Measurements from ENCODE around the gene TBX6.

DNA sequence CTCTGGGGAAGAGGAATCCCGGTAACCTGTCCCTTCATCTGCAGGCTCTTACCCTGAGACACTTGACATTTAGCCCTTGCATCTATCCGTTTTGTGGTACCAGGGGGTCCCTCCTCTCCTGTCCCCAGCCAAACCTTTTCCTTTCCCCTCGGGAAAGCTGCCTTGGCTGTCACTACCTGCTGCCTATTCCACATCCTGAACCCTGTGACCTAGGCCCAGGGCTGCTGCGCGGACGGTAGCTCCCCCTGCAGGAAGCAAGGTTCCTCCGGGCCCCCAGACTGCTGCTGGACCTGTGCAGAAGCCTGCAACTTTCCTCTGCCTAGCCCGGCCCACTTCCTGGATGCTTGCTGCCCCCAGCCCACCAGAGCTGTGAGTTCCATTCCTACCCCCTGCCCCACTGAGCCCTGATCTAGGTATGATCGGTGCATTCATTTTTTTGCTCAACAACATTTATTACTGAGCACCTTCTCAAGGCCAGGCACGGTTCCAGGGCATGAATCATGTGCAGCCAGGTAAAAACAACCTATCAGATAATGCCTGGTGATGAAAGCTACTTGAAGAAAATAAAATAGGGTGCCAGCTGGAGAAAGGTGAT, 36.7 kb downstream of the TBX6 start:
- TF ChIP-seq, protein P1, sequence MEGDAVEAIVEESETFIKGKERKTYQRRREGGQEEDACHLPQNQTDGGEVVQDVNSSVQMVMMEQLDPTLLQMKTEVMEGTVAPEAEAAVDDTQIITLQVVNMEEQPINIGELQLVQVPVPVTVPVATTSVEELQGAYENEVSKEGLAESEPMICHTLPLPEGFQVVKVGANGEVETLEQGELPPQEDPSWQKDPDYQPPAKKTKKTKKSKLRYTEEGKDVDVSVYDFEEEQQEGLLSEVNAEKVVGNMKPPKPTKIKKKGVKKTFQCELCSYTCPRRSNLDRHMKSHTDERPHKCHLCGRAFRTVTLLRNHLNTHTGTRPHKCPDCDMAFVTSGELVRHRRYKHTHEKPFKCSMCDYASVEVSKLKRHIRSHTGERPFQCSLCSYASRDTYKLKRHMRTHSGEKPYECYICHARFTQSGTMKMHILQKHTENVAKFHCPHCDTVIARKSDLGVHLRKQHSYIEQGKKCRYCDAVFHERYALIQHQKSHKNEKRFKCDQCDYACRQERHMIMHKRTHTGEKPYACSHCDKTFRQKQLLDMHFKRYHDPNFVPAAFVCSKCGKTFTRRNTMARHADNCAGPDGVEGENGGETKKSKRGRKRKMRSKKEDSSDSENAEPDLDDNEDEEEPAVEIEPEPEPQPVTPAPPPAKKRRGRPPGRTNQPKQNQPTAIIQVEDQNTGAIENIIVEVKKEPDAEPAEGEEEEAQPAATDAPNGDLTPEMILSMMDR (IDR thresholded peaks at IDR 0.05), result peak; percentile 95
- TF ChIP-seq POLR2AphosphoS5 (IDR thresholded peaks at IDR 0.05; ENCODE audit: low read depth, low read length), result no peak
- TF ChIP-seq SIN3A (IDR thresholded peaks at IDR 0.05; ENCODE audit: borderline replicate concordance, insufficient read depth, low read depth, low read length), result no peak
- TF ChIP-seq, protein P2, sequence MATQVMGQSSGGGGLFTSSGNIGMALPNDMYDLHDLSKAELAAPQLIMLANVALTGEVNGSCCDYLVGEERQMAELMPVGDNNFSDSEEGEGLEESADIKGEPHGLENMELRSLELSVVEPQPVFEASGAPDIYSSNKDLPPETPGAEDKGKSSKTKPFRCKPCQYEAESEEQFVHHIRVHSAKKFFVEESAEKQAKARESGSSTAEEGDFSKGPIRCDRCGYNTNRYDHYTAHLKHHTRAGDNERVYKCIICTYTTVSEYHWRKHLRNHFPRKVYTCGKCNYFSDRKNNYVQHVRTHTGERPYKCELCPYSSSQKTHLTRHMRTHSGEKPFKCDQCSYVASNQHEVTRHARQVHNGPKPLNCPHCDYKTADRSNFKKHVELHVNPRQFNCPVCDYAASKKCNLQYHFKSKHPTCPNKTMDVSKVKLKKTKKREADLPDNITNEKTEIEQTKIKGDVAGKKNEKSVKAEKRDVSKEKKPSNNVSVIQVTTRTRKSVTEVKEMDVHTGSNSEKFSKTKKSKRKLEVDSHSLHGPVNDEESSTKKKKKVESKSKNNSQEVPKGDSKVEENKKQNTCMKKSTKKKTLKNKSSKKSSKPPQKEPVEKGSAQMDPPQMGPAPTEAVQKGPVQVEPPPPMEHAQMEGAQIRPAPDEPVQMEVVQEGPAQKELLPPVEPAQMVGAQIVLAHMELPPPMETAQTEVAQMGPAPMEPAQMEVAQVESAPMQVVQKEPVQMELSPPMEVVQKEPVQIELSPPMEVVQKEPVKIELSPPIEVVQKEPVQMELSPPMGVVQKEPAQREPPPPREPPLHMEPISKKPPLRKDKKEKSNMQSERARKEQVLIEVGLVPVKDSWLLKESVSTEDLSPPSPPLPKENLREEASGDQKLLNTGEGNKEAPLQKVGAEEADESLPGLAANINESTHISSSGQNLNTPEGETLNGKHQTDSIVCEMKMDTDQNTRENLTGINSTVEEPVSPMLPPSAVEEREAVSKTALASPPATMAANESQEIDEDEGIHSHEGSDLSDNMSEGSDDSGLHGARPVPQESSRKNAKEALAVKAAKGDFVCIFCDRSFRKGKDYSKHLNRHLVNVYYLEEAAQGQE (IDR thresholded peaks at IDR 0.05; ENCODE audit: insufficient read depth in 1 of 2, low read depth in 2 of 2, low read length in 1 of 2), result no peak
